H54 (cell line): Measurements from ENCODE around the gene ALOX15.
"Not testable (repeated sequence)": the region's sequence is repeated elsewhere in the genome, so short reads cannot be mapped to it uniquely, and the experiment has no call there.

Experiments used
- DNase-seq: peaks from one replicate; pipeline ENCODE4 v3.0.0; 2011; ENCODE audit warnings: low spot score, mixed read lengths; ENCODE audit not compliant: insufficient read length
- FAIRE-seq: peaks from 3 replicates; lab custom pipeline; 2011; peaks lifted over from hg19 to GRCh38; lab: Jason Lieb, UNC
- POLR2A ChIP-seq: IDR thresholded peaks from 2 replicates; pipeline ENCODE4 v1.6.1; 2011; ENCODE audit warnings: low read depth, mild to moderate bottlenecking, low read length

ALOX15 gene

DNA sequence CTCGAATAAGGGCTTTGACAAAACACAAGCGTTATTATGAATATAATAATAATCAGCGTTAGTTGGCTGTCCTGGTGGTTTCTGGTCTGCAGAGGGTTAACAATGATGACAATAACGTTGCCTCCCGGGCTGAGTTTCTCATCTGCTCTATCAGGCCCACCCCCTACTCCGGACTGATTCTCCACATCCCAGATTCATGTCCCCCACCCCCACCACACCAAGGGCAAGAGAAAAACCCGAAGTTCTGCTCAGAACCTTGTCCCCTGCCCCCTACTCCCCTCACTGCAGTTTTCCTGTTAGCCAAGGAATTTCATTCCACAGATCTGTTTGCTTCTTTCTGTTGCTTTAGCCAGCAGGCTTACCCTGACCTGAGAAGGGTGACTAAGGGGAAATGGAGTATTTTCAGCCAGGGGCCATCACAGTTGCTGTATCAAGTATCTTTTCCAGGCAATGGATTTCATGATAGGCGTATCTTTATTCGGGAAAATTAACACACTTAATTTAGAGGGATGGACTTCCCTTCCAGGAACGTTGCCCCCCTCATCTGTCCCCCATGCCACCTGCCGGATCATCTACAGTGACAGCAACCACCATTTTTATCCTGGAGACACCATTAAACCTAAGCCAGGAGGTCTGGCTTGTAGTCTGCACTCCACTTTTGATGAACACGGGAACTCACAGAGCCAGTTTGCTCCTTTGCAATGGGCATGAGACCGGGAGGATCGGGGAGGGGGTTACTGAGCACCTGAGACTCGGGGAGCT lies 23.7 kb downstream of the ALOX15 start:
- DNase-seq (no peak), FAIRE-seq (no peak)
- TF ChIP-seq POLR2A: no peak

DNA sequence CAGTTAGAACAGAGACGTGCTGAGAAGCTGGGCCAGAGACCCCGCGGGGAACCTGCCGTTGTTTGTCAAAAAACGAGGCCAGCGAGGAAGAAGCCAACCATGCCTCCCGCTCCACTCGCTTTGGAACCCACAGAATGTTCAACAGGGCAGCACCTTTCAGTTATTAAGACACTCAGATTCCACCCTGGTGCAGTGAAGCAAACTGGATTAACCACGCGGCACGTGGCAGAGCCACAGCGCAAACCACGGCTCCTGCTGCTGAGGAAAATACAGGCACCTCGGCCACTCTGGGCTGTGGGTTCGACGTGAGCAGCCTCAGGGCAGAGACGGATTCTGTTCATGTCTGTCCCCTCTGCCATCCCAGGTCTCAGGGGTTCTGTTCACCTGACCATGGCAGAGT lies 24.4 kb downstream of the ALOX15 start:
- TF ChIP-seq POLR2A: no peak
- DNase-seq (no peak), FAIRE-seq (no peak)

DNA sequence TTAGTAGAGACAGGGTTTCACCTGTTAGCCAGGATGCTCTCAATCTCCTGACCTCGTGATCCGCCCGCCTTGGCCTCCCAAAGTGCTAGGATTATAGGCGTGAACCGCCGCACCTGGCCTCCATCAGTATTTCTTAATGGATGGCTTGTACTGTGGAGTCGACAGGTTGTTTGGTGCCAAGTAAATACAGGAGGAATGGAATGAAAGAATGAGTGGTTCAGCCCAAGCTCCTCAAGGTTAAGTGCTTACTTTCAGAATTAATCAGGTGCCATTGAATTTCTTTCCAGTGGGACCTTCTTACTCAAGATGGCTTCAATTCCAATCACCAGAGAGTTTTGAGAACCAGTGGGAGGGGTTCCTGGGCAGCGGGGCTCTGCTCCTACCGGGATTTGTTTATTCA lies 25.0 kb downstream of the ALOX15 start:
- no peak for TF ChIP-seq POLR2A
- FAIRE-seq: no peak
- DNase-seq: no peak

DNA sequence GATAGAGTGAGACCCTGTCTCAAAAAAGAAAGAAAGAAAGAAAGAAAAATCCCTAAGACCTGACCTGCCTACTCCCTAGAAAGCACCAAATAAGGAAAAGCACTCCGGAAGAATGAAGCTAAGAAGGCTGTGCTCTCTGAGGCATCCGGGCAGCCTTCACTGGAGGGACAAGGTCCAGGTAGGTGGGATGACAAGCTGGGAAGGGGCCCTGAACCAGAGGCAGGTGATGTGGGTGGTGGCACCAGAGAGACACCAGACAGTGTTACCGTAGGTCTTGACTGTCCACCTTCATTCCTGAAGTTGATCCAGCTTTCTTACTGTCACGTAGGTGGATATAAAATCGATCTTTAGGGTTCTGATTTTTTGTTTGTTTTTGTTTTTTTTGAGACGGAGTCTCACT lies 30.8 kb downstream of the ALOX15 start:
- no peak for FAIRE-seq
- no peak for DNase-seq
- TF ChIP-seq POLR2A: no peak

DNA sequence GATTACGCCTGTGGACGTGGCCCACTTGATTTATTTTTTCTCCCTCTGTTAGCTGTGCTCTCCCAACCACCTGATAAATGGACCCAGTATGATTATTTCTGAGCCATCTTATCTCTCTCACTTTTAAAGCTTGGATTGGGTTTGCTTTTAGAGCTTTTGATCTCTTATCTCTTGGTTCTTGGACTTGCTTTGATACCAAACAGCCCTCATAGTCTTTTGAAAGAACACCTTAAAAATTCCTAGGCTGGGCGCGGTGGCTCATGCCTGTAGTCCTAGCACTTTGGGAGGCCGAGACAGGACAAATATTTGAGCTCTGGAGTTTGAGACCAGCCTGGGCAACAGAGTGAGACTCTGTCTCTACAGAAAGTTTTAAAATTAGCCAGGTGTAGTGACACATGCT lies 31.3 kb downstream of the ALOX15 start:
- FAIRE-seq: no peak
- no peak for DNase-seq
- TF ChIP-seq POLR2A: no peak

DNA sequence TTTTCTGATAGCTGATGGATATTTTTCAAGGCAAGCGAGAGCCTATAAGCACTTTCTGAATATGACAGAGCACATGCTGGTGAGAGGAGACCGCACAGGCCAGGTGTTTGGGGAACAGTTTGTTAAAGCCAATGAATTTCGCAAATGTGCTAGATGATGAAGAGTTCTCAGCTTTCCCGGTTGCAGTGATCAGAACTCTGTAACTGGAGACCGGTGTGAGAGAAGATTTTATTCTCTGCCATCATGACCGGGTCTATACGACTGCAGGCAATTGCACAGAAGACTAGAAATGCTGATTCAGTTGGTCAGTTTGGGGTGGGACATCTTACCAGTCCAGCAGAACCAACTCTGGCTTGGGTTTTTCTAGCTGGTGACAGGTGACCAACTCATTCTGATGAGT lies 31.7 kb downstream of the ALOX15 start:
- no peak for TF ChIP-seq POLR2A
- DNase-seq (no peak), FAIRE-seq (no peak)

DNA sequence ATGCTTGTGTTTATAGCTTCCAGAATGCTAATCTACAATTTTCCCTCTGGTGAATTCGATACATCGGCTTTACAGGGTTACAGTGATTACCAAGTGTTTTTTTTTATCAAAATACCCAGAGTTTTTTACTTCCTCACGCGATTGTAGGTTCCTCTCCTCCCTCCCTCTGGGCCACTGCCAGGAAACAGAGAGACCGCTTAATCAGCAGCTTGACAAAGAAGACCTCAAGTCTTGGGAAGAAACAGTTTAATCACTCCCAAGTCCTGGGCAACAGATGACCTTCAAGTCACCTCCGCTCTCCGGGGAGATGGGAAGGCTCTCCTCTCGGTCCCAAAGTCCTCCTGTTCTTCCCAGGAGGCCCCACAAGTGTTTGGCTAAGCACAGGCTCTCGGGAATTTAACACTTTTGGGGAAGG lies 33.7 kb downstream of the ALOX15 start:
- DNase-seq (no peak), FAIRE-seq (no peak)
- TF ChIP-seq POLR2A: no peak

DNA sequence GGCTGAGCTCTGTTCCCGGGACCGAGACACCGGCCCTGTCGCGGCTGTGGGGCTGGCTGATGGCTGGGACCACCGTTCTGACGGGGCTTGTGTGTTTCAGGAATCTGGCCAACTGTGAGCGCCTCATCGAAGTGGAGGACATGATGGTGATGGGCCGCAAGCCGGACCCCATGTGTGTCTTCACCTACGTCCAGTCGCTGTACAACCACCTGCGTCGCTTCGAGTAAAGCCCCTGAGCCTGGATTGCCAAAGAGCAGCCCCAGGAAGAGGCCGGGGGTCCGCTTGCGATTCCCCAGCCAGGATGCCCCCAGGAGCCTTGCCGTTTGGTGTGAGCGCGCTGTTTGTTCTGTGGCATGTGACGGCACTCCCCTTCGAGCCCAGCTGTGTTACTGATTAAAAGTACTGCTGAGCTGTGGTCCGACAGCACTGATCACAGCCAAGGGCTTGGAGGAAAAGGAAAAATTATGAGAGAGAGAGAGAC lies 34.2 kb downstream of the ALOX15 start:
- DNase-seq (no peak), FAIRE-seq (no peak)
- no peak for TF ChIP-seq POLR2A

DNA sequence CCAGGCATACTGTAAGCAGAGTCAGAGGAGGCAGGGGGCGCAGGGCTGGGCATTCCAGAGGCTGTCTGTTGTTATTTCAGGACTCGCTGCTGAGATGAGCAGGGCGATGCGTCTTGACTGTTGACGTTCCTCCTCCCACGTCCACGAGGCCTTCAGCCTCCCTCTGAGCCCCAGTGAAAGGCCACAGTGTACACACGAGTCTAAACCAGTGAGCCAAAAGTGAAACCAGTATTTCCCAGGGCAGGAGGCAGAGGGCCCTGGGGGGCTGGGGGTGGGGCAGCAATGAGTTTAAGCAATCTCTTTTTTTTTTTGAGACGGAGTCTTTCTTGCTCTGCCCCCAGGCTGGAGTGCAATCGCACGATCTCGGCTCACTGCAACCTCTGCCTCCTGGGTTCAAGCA lies 35.7 kb downstream of the ALOX15 start:
- no peak for FAIRE-seq
- TF ChIP-seq POLR2A: no peak
- DNase-seq: no peak

DNA sequence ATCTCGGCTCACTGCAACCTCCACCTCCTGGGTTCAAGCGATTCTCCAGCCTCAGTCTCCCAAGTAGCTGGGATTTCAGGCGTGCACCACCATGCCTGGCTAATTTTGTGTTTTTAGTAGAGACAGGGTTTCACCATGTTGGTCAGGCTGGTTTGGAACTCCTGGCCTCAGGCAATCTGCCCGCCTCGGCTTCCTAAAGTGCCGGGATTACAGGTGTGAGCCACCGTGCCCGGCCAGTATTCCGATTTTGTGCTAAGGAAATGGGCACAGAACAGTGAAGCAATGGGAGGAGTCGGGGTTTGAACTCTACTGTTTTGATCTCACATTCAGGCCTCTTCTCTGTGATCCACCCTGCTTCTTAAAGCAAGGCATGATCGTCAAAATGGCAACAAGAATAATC lies 36.7 kb downstream of the ALOX15 start:
- FAIRE-seq, DNase-seq: not testable (repeated sequence)

DNA sequence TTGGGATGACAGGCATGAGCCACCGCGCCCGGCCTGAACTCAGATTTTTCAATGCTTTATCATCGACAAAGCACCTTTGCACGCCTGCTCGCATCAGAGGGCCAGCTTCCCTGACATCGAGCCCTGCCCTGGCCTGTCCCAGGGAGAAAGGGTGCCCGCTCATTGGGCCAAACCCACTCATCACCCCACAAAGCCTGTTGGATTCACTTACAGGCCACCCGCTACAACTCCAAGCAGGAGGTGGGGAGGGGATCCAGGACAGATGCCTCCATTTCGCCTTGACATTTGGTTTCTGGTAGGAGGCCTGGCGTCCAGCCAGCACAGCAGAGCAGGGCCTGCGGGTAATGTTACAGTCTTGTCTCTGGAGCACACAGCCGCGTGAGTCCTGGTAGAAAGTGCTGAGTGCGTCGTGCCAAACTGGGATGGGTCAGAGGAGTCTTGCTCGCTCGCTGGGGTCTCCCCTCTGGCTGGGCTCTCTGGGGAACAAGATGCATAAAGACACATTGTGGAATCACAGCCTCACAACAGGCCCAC lies 37.3 kb downstream of the ALOX15 start:
- FAIRE-seq (no peak), DNase-seq (no peak)
- TF ChIP-seq POLR2A: no peak

DNA sequence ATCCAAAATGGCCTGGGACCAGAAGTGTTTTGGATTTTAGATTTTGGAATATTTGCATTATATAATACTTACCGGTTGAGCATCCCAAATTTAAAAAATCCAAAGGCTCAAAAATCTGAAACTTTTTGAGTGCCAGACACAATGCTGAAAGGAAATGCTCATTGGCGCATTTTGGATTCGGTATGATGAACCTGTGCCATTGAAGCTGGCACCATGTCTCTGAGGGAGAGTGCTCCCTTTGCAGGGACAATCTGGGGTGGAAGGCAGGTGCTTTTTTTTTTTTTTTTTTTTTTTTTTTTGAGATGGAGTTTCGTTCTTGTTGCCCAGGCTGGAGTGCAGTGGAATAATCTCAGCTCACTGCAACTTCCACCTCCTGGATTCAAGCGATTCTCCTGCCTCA lies 39.4 kb downstream of the ALOX15 start:
- FAIRE-seq (no peak), DNase-seq (no peak)
- no peak for TF ChIP-seq POLR2A

DNA sequence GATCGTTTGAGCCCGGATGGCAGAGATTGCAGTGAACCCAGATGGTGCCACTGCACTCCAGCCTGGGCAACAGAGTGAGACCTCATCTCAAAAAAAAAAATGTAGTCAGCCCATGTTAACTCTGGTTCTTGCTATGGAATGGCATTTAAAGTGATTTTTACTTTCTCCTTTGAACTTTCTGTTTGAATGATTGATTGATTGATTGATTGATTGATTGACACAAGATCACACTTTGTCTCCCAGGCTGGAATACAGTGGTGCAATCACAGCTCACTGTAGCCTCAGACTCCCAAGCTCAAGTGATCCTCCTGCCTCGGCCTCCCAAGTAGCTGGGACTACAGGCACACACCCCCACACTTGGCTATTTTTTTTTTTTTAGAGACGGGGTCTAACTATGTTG lies 40.2 kb downstream of the ALOX15 start:
- DNase-seq (no peak), FAIRE-seq (no peak)
- no peak for TF ChIP-seq POLR2A

DNA sequence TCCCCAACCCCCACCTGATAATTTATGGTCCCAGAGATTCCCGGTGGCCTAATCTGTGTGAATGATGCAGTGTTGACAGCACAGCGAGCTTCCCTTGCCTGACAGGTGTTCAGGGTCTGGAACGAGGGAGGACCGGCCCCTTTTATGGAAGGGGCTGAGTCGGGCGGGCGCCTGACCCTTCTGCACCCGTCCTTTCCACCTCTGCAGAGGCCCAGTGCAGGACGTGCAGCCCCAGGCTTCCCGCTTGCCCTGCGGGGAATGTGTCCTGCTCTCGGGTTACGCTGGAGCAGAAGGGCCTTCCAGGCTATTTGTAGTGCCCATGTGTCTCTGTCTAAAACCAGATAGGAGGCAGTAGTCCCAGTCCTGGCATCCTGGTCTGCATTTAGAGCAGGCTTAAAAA lies 40.9 kb downstream of the ALOX15 start:
- DNase-seq: no peak
- no peak for FAIRE-seq
- TF ChIP-seq POLR2A: no peak
